Stimulated activated CD4-positive, alpha-beta T cell treated with anti-CD3 and anti-CD28 coated beads, Interleukin-4, amount 100 ng/mL, for 48 hours (primary cell): Measurements from ENCODE around the gene GARIN1A.

Source experiments
- DNase-seq, 2 donors: peaks; one replicate each; pipeline ENCODE4 v3.0.0-alpha.2; 2020; ENCODE audit warnings: low read depth in 2 of 2

Gene GARIN1A

GRCh38 chr7:128714701-128715495 lies 42.8 kb downstream of the GARIN1A start:
- DNase-seq, result no peak

DNA sequence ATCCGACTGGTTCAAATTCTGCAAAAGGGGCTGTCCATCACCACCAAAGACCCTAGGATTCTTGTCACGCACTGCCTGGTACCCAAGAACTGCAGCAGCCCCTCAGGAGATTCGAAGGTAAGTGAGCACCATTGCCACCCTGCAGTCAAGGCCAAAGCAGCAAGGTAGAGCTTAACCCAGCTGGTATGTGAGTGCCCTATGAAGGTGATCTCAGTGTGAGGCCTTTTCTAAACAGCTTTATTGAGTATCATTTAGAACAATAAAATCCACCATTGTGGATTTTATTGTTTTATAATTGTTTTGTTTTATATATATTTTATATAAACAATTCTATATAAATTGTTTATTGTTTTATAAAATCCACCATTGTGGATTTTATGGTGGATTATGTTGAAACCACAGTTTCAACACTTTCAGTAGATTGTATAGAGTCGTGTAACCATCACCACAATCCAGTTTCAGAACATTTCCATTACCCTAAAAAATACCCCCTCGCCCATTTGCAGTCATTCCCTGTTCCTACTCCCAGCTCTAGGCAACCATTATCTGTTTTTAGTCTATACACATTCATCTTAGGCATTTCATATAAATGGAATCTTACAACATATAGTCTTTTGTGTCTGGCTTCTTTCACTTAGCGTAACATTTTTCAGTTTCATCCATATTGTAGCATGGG lies 47.0 kb downstream of the GARIN1A start:
- DNase-seq, result no peak

DNA sequence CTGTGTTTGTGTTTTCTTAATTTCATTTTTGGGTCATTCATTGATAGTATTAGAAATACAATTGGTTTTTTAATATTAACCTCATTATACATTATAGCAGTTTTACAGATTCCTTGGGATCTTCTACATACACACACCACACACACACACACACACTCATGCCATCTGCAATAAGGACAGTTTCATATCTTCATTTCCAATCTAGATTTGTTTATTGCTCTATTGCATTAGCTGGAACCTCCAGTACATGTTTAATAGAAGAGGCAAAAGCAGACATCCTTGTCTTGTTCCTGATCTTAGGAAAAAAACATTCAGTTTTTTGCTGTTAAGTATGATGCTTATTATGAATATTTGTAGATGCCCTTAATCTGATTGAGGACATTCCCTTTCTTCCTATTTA lies 49.3 kb downstream of the GARIN1A start:
- DNase-seq, result no peak
